Upper lobe of left lung (tissue), 6 donors: ENCODE results near the gene DCBLD1. TPM values are rescaled to one million over a fixed set of nuclear protein-coding genes. Genes with fewer than 3 reads are reported as not detected.

Experiments used
- ATAC-seq, 2 donors: fragments of 200-7000 bp; cut with Tn5 transposase; one replicate each; pipeline ENCODE4 v1.9.1; 2022; ENCODE audit warnings: mild to moderate bottlenecking in 2 of 2, moderate library complexity in 2 of 2; ENCODE audit not compliant: low FRiP score in 2 of 2
- DNase-seq, 2 donors: peaks; one replicate each; pipeline ENCODE4 v3.0.0-alpha.2; 2019 to 2020
- H3K27ac ChIP-seq, 4 donors: fragments of 200-600 bp; sonication (generic); one replicate each; pipeline ENCODE4 v1.5.1; 2016 to 2019
- H3K27me3 ChIP-seq, 4 donors: fragments of 200-600 bp; sonication (generic); one replicate each; pipeline ENCODE4 v1.5.1; 2017 to 2019
- H3K36me3 ChIP-seq, 4 donors: fragments of 200-600 bp; sonication (generic); one replicate each; pipeline ENCODE4 v1.5.1; 2016 to 2019
- H3K4me1 ChIP-seq, 4 donors: fragments of 200-600 bp; sonication (generic); one replicate each; pipeline ENCODE4 v1.5.1; 2018 to 2019
- H3K4me3 ChIP-seq, 4 donors: fragments of 200-600 bp; sonication (generic); one replicate each; pipeline ENCODE4 v1.5.1; 2017 to 2019; ENCODE audit warnings: mild to moderate bottlenecking in 2 of 4, moderate library complexity in 1 of 4
- H3K9me3 ChIP-seq, 4 donors: fragments of 200-600 bp; sonication (generic); one replicate each; pipeline ENCODE4 v1.5.1; 2018 to 2019
- CTCF ChIP-seq, 6 experiments: fragments of 450-650 bp in 4 of 6; fragments of 200-600 bp in 2 of 6; sonication (generic) in 2 of 6; IDR thresholded peaks; one replicate each; pipeline ENCODE4 v1.5.1; 2016 to 2019; ENCODE audit warnings: antibody characterized with exemption in 6 of 6
- EP300 ChIP-seq, 4 donors: sonication (generic); formaldehyde crosslinking; IDR thresholded peaks; one replicate each; pipeline ENCODE4 v1.5.1; 2017; ENCODE audit warnings: antibody characterized with exemption in 4 of 4, control low read depth in 2 of 4
- POLR2A ChIP-seq, 4 donors: fragments of 450-650 bp; IDR thresholded peaks; one replicate each; pipeline ENCODE4 v1.5.1; 2016 to 2017; ENCODE audit warnings: antibody characterized with exemption in 4 of 4, mild to moderate bottlenecking in 2 of 4
- POLR2AphosphoS5 ChIP-seq, 2 donors: sonication (generic); formaldehyde crosslinking; IDR thresholded peaks; one replicate each; pipeline ENCODE4 v1.5.1; 2017; ENCODE audit warnings: antibody characterized with exemption in 2 of 2
- WGBS, 2 donors: methylation state at CpG; one replicate each; pipeline ENCODE4 v1.1.5; 2017 to 2018; 5-methylcytosine and 5-hydroxymethylcytosine counted together
- total RNA-seq, 6 donors: library from RNA; depleted of rRNA in 4 of 6; stranded (reverse); fragments of >200 nt in 4 of 6; gene quantifications; one replicate each; pipeline versions ENCODE4 v1.1.0 to v1.2.1, GENCODE V29; 2016 to 2021
- donor health status: DM: no; HTN: no; CAD: no; lungs with moderate emphysema.
- donor health status: DM: no; HTN: yes; CAD: no; lungs with severe emphysema.

Gene DCBLD1
- total RNA-seq, 6 donors from 2014 or later = 12.5 to 48.1 (median 19.6) TPM

GRCh38 chr6:117494283-117494682, 11.8 kb downstream of the DCBLD1 start:
- peak overlapping the region; percentile 52 to 77 (median 57) for H3K27ac ChIP-seq
- no peaks in the 10 kb centered on the region for H3K36me3 ChIP-seq
- H3K9me3 ChIP-seq = no peaks in the 10 kb centered on the region
- TF ChIP-seq POLR2A (IDR thresholded peaks at IDR 0.05) = no peak
- TF ChIP-seq EP300 (IDR thresholded peaks at IDR 0.05) = no peak
- TF ChIP-seq CTCF (IDR thresholded peaks at IDR 0.05) = no peak
- peaks cover 35 to 58% (median 46%) of the 10 kb centered on the region in 4 donors for H3K4me1 ChIP-seq
- 24 to 31% methylated on average over 2 of the region's 2 CpGs for WGBS, 2 donors
- no peak overlapping the region for H3K4me3 ChIP-seq
- ATAC-seq = no peak
- no peaks in the 10 kb centered on the region for H3K27me3 ChIP-seq
- no peak for DNase-seq

GRCh38 chr6:117494694-117495318, 12.3 kb downstream of the DCBLD1 start:
- DNase-seq = no peak
- Histone ChIP-seq H3K36me3 (no peaks in the 10 kb centered on the region), H3K27ac (peak overlapping the region; percentile 52 to 77 (median 57)), H3K27me3 (no peaks in the 10 kb centered on the region), H3K4me3 (no peak overlapping the region), H3K9me3 (no peaks in the 10 kb centered on the region), H3K4me1 (peaks cover 35 to 58% (median 46%) of the 10 kb centered on the region in 4 donors)
- TF ChIP-seq EP300 (IDR thresholded peaks at IDR 0.05) (no peak), POLR2A (IDR thresholded peaks at IDR 0.05) (no peak), CTCF (IDR thresholded peaks at IDR 0.05) (no peak), POLR2AphosphoS5 (IDR thresholded peaks at IDR 0.05) (no peak)
- 63 to 74% methylated on average over 3 of the region's 3 CpGs for WGBS, 2 donors
- ATAC-seq = no peak

- DNase-seq (no peak), ATAC-seq (no peak)
- Histone ChIP-seq H3K27ac (peak overlapping the region in 3 of 4 donors; percentile 52 to 77 (median 66)), H3K9me3 (no peaks in the 10 kb centered on the region), H3K4me3 (no peak overlapping the region), H3K27me3 (no peaks in the 10 kb centered on the region), H3K36me3 (no peaks in the 10 kb centered on the region), H3K4me1 (peaks cover 35 to 58% (median 46%) of the 10 kb centered on the region in 4 donors)
- TF ChIP-seq CTCF (IDR thresholded peaks at IDR 0.05) = no peak
- TF ChIP-seq EP300 (IDR thresholded peaks at IDR 0.05) = no peak
- no peak for TF ChIP-seq POLR2A (IDR thresholded peaks at IDR 0.05)
- no peak for TF ChIP-seq POLR2AphosphoS5 (IDR thresholded peaks at IDR 0.05)
These were observed 13.0 kb downstream of the DCBLD1 start for GRCh38 chr6:117495425-117495824.

- peaks cover 35 to 58% (median 46%) of the 10 kb centered on the region in 4 donors for H3K4me1 ChIP-seq
- TF ChIP-seq EP300 (IDR thresholded peaks at IDR 0.05) (no peak), CTCF (IDR thresholded peaks at IDR 0.05) (no peak), POLR2AphosphoS5 (IDR thresholded peaks at IDR 0.05) (no peak), POLR2A (IDR thresholded peaks at IDR 0.05) (no peak)
- H3K27ac ChIP-seq = peak overlapping the region in 2 of 4 donors; percentile 66 to 77
- H3K36me3 ChIP-seq = no peaks in the 10 kb centered on the region
- ATAC-seq = no peak
- H3K27me3 ChIP-seq = no peaks in the 10 kb centered on the region
- DNase-seq = no peak
- 61 to 88% methylated on average over 2 of the region's 2 CpGs for WGBS, 2 donors
- H3K9me3 ChIP-seq = no peaks in the 10 kb centered on the region
- no peak overlapping the region for H3K4me3 ChIP-seq
These were observed 13.4 kb downstream of the DCBLD1 start for GRCh38 chr6:117495869-117496268.
